Adrenal gland (tissue), 12 donors: Measurements from ENCODE around the gene ALG5. TPM values are rescaled to one million over a fixed set of nuclear protein-coding genes. Genes with fewer than 3 reads are reported as not detected.

Experiments used
- DNase-seq, 7 donors: peaks; one replicate each; pipeline ENCODE4 v3.0.0-alpha.2; 2019 to 2020
- H3K27ac ChIP-seq, 5 donors: fragments of 200-600 bp; sonication (generic) in 4 of 5; 1 replicate in 3 of 5; 2 replicates in 2 of 5; pipeline versions ENCODE4 v1.5.1 to v1.8.0; 2016 to 2020; ENCODE audit warnings: mild to moderate bottlenecking in 1 of 5
- H3K27me3 ChIP-seq: fragments of 200-600 bp; 2 replicates; pipeline ENCODE4 v1.8.0; 2021
- H3K36me3 ChIP-seq, 2 donors: fragments of 200-600 bp; replicated peaks in 1 of 2; 1 replicate in 1 of 2; 2 replicates in 1 of 2; pipeline versions ENCODE4 v1.5.1 to v1.8.0; 2018 to 2022
- H3K4me1 ChIP-seq, 2 donors: fragments of 200-600 bp; replicated peaks in 1 of 2; 1 replicate in 1 of 2; 2 replicates in 1 of 2; pipeline versions ENCODE4 v1.5.1 to v1.8.0; 2018 to 2021
- H3K4me3 ChIP-seq, 4 donors: fragments of 200-600 bp; sonication (generic) in 3 of 4; one replicate each; pipeline ENCODE4 v1.5.1; 2016 to 2018
- H3K9me3 ChIP-seq, 3 donors: fragments of 200-600 bp; sonication (generic) in 1 of 3; replicated peaks in 1 of 3; 1 replicate in 2 of 3; 2 replicates in 1 of 3; pipeline versions ENCODE4 v1.5.1 to v1.8.0; 2016 to 2021
- POLR2A ChIP-seq, 2 donors: fragments of 450-650 bp; IDR thresholded peaks; one replicate each; pipeline ENCODE4 v1.6.1; 2017; ENCODE audit warnings: antibody characterized with exemption in 2 of 2, mild to moderate bottlenecking in 2 of 2, moderate library complexity in 1 of 2
- WGBS, 4 donors: extraction: QIAGEN DNeasy Blood & Tissue Kit in 2 of 4; methylation state at CpG; one replicate each; pipeline versions ENCODE4 v1.1.5 to v1.1.7; 2013 to 2017; 5-methylcytosine and 5-hydroxymethylcytosine counted together
- intact Hi-C, 2 donors: fragments of 100-400 bp; cut with DNase I; formaldehyde crosslinking; loops; one replicate each; pipeline versions ENCODE4 v1.14.1 to v1.15.0; 2022 to 2023
- polyA plus RNA-seq, 3 donors: library from polyadenylated mRNA; stranded (reverse); fragments of 200-250 nt in 2 of 3; fragments of 350-450 nt in 1 of 3; fragmentation: Illumina TruSeq in 1 of 3; extraction: RNeasy Lipid Tissue Mini Kit (QIAGEN cat#74804) in 1 of 3; gene quantifications; one replicate each; pipeline ENCODE4 v1.2.3, GENCODE V29; 2013 to 2014
- total RNA-seq, 9 donors: library from RNA; depleted of rRNA in 4 of 9; stranded (reverse); fragments of >200 nt in 4 of 9; fragments of 120-200 nt in 1 of 9; fragmentation: NEBNext Ultra II Directional in 1 of 9; extraction: Animal tissue kit (Norgen Biotek cat#: 25700) in 1 of 9; gene quantifications; one replicate each; pipeline versions ENCODE4 v1.1.0 to v1.2.4, GENCODE V29; 2013 to 2023
- TF ChIP-seq, protein P1 (sequence below), 6 experiments: fragments of 450-650 bp in 4 of 6; fragments of 200-600 bp in 2 of 6; sonication (generic) in 1 of 6; IDR thresholded peaks; 1 replicate in 5 of 6; 2 replicates in 1 of 6; pipeline versions ENCODE4 v1.5.1 to v1.8.0; 2016 to 2021; ENCODE audit warnings: antibody characterized with exemption in 6 of 6, mild to moderate bottlenecking in 2 of 6, moderate library complexity in 1 of 6
- donor health status: healthy with polysubstance abuse.
- donor health status: Bipolar disorder and iron deficiency.
- donor health status: DM: yes; HTN: yes; CAD: no.
- donor health status: DM: no; HTN: no; CAD: no.
- donor health status: DM: no; HTN: no; CAD: no.
- donor health status: DM: yes; HTN: yes; CAD: no.

The ALG5 gene
- total and polyA plus RNA-seq, 12 donors, result 28.2 to 76.7 (median 41.2) TPM

DNA sequence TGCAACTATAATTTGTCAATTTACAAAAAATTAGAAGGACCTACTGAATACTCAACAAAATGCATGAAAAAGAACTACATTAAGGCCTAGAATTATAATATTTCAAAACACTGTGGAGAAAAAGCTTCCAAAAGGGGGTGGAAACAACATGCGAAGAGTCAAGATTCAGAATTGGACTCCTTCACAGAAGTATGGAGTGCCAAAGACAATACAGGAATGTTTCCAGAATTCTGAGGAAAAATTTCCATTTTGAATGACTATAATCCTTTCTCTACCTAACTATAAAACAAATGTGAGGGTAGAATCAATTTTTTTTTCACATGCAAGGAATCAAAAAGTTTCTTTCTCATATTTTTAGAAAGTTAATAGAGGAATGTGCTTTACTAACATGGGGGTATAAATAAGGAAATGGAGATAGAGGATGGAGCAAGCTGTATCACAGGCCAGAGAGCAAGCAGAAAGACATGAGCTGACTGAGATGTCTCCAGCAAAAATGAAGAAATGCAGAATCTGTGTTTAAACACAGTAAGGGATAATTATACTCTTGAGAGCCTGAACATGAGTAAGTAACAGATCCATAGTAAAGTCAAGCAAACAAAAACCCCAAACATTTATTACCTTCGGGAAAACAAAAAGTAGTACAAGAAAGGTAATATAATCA is 39.6 kb downstream of the ALG5 start:
- 80 to 89% (median 81%) methylated on average over 2 of the region's 2 CpGs for WGBS, 4 donors
- no peak overlapping the region for H3K27ac ChIP-seq
- intact Hi-C loops, result no loop called here
- H3K27me3 ChIP-seq, result no peaks in the 10 kb centered on the region
- no peak for TF ChIP-seq POLR2A (IDR thresholded peaks at IDR 0.05)
- TF ChIP-seq, protein P1, sequence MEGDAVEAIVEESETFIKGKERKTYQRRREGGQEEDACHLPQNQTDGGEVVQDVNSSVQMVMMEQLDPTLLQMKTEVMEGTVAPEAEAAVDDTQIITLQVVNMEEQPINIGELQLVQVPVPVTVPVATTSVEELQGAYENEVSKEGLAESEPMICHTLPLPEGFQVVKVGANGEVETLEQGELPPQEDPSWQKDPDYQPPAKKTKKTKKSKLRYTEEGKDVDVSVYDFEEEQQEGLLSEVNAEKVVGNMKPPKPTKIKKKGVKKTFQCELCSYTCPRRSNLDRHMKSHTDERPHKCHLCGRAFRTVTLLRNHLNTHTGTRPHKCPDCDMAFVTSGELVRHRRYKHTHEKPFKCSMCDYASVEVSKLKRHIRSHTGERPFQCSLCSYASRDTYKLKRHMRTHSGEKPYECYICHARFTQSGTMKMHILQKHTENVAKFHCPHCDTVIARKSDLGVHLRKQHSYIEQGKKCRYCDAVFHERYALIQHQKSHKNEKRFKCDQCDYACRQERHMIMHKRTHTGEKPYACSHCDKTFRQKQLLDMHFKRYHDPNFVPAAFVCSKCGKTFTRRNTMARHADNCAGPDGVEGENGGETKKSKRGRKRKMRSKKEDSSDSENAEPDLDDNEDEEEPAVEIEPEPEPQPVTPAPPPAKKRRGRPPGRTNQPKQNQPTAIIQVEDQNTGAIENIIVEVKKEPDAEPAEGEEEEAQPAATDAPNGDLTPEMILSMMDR (IDR thresholded peaks at IDR 0.05), result no peak
- peaks cover 0 to 11% of the 10 kb centered on the region in 2 donors for H3K36me3 ChIP-seq
- no peak for DNase-seq
- no peak overlapping the region for H3K4me3 ChIP-seq
- H3K4me1 ChIP-seq, result no peaks in the 10 kb centered on the region
- no peaks in the 10 kb centered on the region for H3K9me3 ChIP-seq

DNA sequence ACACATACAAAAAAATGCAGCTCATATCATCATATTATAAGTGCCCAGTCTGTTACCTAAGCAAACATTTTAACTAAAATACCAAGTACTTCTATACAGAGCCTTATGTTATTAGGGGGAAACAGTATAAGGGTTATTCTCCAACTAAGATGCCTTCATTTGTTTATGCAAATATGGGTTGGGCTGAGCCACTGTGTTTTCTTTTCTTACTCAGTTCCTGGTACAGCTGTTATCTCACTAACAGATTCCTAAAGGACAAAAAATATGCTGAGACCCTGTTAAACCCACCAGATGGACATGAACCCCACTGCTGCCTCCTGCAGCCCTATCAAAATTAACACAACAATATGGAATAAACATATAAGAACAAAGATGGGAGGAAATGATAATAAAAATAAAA is 44.6 kb downstream of the ALG5 start:
- Histone ChIP-seq H3K9me3 (no peaks in the 10 kb centered on the region), H3K27ac (no peak overlapping the region), H3K4me3 (no peak overlapping the region), H3K27me3 (no peaks in the 10 kb centered on the region), H3K36me3 (no peaks in the 10 kb centered on the region), H3K4me1 (no peaks in the 10 kb centered on the region)
- intact Hi-C loops, result no loop called here
- TF ChIP-seq, protein P1 (IDR thresholded peaks at IDR 0.05), result no peak
- TF ChIP-seq POLR2A (IDR thresholded peaks at IDR 0.05), result no peak
- no peak for DNase-seq

DNA sequence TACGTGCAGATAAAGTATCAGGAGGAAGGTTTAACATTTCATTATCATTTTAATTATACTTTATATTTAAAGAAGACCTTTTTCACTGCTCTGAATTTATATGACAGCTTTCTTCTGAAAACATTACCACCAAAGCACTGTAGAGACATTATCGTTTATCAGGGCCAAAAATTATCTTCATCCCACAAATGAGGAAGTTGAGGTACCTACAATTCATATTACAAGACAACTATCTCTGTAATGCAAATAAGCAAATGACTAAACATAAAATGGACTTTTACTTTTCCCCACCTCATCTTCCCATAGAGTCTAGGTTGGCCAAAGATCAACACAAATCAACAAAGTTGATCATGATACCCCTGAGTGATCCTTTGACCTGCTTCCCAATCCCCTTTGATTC is 48.2 kb downstream of the ALG5 start:
- no peak for TF ChIP-seq POLR2A (IDR thresholded peaks at IDR 0.05)
- TF ChIP-seq, protein P1 (IDR thresholded peaks at IDR 0.05), result no peak
- H3K9me3 ChIP-seq, result no peaks in the 10 kb centered on the region
- peaks cover 0 to 4% of the 10 kb centered on the region in 2 donors for H3K36me3 ChIP-seq
- no peak overlapping the region for H3K27ac ChIP-seq
- WGBS, 4 donors, result 84 to 97% (median 88%) methylated on average over 2 of the region's 2 CpGs
- H3K4me1 ChIP-seq, result no peaks in the 10 kb centered on the region
- no peak for DNase-seq
- intact Hi-C loops, result no loop called here
- H3K4me3 ChIP-seq, result no peak overlapping the region
- no peaks in the 10 kb centered on the region for H3K27me3 ChIP-seq

DNA sequence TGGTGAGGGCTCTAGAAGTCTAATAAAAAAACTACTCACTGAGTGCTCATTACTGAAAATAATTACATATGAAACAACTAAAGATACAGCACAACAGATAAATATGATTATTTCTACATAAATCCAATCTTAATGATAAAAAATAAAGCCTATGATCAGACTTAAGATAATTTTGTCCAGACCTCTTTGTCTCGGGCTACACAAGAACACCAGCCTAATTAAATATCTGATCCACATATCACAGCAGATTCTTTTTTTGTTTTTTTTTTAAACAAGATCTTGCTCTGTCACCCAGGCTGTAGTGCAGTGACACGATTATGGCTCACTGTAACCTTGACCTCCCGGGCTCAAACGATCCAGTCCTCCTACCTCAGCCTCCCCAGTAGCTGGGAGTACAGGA is 48.8 kb downstream of the ALG5 start:
- Histone ChIP-seq H3K27ac (no peak overlapping the region), H3K36me3 (peaks cover 0 to 4% of the 10 kb centered on the region in 2 donors), H3K9me3 (no peaks in the 10 kb centered on the region), H3K4me1 (no peaks in the 10 kb centered on the region), H3K4me3 (no peak overlapping the region), H3K27me3 (no peaks in the 10 kb centered on the region)
- no peak for TF ChIP-seq POLR2A (IDR thresholded peaks at IDR 0.05)
- TF ChIP-seq, protein P1 (IDR thresholded peaks at IDR 0.05), result no peak
- no peak for DNase-seq
- 65 to 77% (median 68%) methylated on average over 4 of the region's 4 CpGs for WGBS, 4 donors
- intact Hi-C loops, result no loop called here
